Chondrocyte (in vitro differentiated cells): ENCODE results near the gene ZBTB12. TPM values are rescaled to one million over a fixed set of nuclear protein-coding genes. Genes with fewer than 3 reads are reported as not detected.

Source experiments
- DNase-seq: peaks from one replicate; pipeline ENCODE4 v3.0.0; 2021; ENCODE audit warnings: mixed read lengths, low spot score
- H3K27ac Mint-ChIP-seq: one replicate; pipeline ENCODE4 v1.8.0; 2021; ENCODE audit warnings: mild to moderate bottlenecking, moderate library complexity, mixed read lengths; ENCODE audit not compliant: unreplicated experiment
- H3K27me3 Mint-ChIP-seq: 2 replicates; pipeline ENCODE4 v1.8.0; 2021; ENCODE audit warnings: low read depth, mixed read lengths
- H3K36me3 Mint-ChIP-seq: 2 replicates; pipeline ENCODE4 v1.8.0; 2021; ENCODE audit warnings: low read depth, mixed read lengths
- H3K4me1 Mint-ChIP-seq: 2 replicates; pipeline ENCODE4 v1.8.0; 2021; ENCODE audit warnings: low read depth, mild to moderate bottlenecking, mixed read lengths
- H3K4me3 Mint-ChIP-seq: one replicate; pipeline ENCODE4 v1.8.0; 2021; ENCODE audit warnings: mild to moderate bottlenecking, moderate library complexity, mixed read lengths; ENCODE audit not compliant: unreplicated experiment
- H3K9me3 Mint-ChIP-seq: 2 replicates; pipeline ENCODE4 v1.8.0; 2021; ENCODE audit warnings: low read depth, mixed read lengths
- total RNA-seq: library from RNA; stranded (reverse); gene quantifications from 3 replicates; pipeline ENCODE4 v1.2.1, GENCODE V29; 2021
- TF ChIP-seq, protein P1 (sequence below): fragments of 200-600 bp; sonication (generic); IDR thresholded peaks from 2 replicates; pipeline ENCODE4 v1.5.0; 2021; ENCODE audit warnings: antibody characterized with exemption, mild to moderate bottlenecking, moderate library complexity

Gene ZBTB12
- total RNA-seq, 1 donor from 2014 or later = 6.7 TPM

DNA sequence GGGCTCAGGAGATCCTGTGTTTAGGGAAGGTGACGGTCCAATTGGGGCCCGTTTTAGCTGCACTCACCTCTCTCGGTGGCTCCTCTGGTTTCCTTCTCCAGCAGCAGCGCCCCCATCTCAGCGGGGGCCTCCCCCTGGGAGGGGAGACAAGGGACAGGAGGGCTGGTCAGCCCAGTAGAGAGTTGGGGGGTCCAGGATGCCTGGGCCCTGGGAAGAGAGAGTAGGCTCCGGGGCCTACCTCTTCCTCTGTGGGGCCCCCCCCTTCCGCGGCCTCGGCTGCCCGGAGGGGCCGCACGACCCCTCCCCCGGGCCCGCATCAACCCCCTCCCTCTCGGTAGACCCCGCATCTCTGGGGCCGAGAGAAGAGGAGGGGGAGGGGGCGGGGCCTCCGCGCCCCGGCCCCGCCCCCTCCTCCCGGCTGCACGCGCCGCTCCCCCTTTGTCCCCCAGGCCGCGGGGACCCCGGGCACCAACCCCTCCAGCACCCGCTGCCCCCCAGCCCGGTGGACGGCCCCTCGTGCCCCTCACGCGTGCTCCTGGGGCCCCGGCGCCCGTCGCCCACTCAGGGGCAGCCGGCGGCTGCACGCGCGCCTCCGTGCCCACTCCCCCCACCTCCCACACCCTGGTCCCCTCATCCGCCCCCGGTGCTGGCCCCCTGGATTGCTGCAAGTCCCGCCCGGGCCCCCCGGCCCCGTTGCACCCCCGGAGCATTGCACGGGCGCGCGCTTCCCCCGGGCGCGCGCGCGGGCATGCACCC, 4.9 kb downstream of the ZBTB12 start:
- peak overlapping the region; percentile 57 for H3K27ac Mint-ChIP-seq
- no peaks in the 10 kb centered on the region for H3K9me3 Mint-ChIP-seq
- no peaks in the 10 kb centered on the region for H3K27me3 Mint-ChIP-seq
- no peak for DNase-seq
- peaks cover 26% of the 10 kb centered on the region for H3K4me1 Mint-ChIP-seq
- peak overlapping the region; percentile 70 for H3K4me3 Mint-ChIP-seq
- peaks cover 6% of the 10 kb centered on the region for H3K36me3 Mint-ChIP-seq
- TF ChIP-seq, protein P1, sequence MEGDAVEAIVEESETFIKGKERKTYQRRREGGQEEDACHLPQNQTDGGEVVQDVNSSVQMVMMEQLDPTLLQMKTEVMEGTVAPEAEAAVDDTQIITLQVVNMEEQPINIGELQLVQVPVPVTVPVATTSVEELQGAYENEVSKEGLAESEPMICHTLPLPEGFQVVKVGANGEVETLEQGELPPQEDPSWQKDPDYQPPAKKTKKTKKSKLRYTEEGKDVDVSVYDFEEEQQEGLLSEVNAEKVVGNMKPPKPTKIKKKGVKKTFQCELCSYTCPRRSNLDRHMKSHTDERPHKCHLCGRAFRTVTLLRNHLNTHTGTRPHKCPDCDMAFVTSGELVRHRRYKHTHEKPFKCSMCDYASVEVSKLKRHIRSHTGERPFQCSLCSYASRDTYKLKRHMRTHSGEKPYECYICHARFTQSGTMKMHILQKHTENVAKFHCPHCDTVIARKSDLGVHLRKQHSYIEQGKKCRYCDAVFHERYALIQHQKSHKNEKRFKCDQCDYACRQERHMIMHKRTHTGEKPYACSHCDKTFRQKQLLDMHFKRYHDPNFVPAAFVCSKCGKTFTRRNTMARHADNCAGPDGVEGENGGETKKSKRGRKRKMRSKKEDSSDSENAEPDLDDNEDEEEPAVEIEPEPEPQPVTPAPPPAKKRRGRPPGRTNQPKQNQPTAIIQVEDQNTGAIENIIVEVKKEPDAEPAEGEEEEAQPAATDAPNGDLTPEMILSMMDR = no peak

DNA sequence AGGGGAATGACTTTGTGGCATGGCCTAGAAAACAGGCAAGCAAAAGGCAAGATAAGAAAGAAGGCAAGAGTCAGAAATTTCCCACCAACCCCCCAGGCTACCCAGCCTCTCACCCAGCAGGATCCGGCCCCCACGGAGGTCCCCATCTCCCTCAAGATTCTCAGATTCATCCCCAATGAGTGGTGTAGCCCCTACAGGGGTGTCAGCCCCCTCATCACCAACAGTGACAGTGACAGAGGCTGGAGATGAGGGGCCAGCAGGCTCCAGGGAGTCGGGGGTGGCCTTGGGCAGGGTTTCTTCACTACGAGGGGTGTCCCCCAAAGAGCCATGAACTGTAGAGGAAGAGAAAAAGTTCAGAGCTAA, 5.4 kb downstream of the ZBTB12 start:
- Mint-ChIP-seq H3K27me3 (no peaks in the 10 kb centered on the region), H3K4me1 (peaks cover 26% of the 10 kb centered on the region), H3K4me3 (peak overlapping the region; percentile 70), H3K27ac (peak overlapping the region; percentile 57), H3K36me3 (peaks cover 6% of the 10 kb centered on the region), H3K9me3 (no peaks in the 10 kb centered on the region)
- TF ChIP-seq, protein P1 = no peak
- DNase-seq = no peak

DNA sequence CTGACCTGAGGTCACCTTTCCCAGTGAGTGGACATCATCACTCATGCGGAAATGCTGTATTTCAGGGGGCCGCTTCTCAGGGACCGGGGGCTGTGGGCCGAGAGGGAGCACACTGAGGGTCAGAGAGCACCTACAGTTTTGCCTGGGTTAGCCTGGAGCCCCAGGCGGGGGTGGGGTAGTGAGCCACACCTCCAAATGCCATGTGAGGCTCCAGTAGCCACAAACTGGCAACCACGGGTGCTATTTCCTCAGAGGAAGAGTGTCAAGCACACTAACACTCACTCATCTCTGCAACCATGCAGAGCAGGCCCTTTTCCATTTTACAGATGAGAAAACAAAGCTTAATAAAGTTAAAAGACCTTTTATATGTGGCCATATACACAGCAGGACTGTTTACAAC, 9.1 kb downstream of the ZBTB12 start:
- DNase-seq = no peak
- Mint-ChIP-seq H3K27me3 (no peaks in the 10 kb centered on the region), H3K4me3 (no peak overlapping the region), H3K9me3 (no peaks in the 10 kb centered on the region), H3K27ac (no peak overlapping the region), H3K4me1 (peaks cover 8% of the 10 kb centered on the region), H3K36me3 (peaks cover 14% of the 10 kb centered on the region)
- TF ChIP-seq, protein P1 = no peak

DNA sequence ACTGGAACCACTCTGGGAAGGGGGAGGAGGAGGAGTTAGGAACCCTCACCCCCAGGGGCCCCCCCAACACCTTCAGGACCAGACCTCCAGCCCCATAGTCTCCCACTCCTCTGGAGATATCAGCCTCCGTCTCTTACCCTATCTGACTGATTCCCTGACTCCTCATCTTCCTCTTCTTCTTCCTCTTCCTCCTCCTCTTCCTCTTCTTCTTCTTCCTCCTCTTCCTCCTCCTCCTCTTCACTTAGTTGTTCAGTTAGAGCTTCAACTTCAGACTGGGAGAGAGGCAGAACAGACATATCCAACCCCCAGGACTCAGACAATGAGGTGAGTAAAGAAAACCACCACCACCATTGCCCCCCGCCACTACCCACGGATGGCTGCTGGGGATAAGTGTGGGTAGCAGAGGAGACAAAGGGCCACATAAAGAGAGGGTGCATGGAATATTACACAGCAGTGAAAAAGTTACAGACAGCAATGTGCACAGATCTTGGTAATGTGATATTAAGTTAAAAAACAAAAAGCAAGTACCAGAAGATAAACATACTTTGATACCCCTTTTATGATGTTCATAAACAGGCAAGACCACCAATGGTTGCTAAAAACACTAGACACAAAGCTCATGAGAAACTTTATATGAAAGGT, 12.4 kb downstream of the ZBTB12 start:
- no peak overlapping the region for H3K27ac Mint-ChIP-seq
- no peaks in the 10 kb centered on the region for H3K27me3 Mint-ChIP-seq
- H3K4me1 Mint-ChIP-seq = no peaks in the 10 kb centered on the region
- H3K4me3 Mint-ChIP-seq = no peak overlapping the region
- H3K9me3 Mint-ChIP-seq = no peaks in the 10 kb centered on the region
- peaks cover 21% of the 10 kb centered on the region for H3K36me3 Mint-ChIP-seq
- no peak for DNase-seq
- TF ChIP-seq, protein P1 = no peak

DNA sequence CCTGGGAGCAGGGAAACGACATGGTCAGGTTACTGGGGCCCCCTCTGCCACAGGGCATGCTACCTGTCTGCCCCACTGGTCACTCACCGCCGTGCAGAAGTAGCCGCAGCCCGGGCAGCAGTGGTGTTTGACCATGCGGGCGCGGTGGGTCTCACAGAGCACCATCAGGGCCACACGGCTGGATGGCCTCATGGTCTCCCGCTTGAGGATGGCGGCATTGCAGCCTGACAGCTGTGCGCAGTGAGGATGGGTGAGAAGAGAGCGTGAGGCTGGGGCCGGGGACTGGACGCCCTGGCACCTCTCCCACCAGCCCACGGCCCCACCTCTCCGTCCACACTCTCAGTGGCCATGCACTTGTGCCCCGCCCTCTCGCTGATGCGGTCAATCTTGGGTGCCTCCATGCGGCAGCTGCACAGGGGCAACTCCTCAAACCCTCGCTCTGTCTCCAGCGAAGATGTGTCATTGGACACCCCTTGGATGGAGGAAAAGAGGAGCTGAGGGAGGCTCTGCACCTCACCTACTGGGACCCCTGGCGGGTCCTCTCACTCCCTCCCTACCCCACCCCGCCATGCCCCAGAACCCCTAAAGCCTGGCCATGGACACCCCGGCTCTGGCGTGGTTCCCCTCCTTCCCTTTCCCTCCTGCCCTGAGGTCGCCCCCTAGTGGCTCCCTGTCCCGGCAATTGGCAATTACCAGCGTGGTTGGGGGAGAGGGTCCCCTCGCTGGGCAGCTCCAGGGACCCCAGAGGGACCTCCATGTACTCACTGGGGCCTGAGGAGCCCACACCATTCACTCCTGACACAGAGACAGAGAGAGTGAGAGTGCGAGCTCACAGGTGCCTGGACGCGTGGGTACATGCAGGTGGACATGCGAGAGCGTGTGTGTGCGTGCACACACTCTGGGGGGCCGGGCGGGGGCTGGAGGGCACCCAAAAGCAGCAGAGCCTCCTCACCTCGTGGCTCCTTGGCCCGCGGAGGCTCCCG, 13.3 kb downstream of the ZBTB12 start:
- Mint-ChIP-seq H3K4me3 (no peak overlapping the region), H3K27me3 (no peaks in the 10 kb centered on the region), H3K27ac (no peak overlapping the region), H3K9me3 (no peaks in the 10 kb centered on the region), H3K36me3 (peaks cover 22% of the 10 kb centered on the region), H3K4me1 (no peaks in the 10 kb centered on the region)
- TF ChIP-seq, protein P1 = peak; percentile 83
- no peak for DNase-seq
